Heart right ventricle (tissue), 16 donors: Measurements from ENCODE around the gene SURF2. TPM values are rescaled to one million over a fixed set of nuclear protein-coding genes. Genes with fewer than 3 reads are reported as not detected.

ENCODE experiments used
- ATAC-seq, 8 donors: fragments of 200-7000 bp; cut with Tn5 transposase; one replicate each; pipeline ENCODE4 v1.9.1; 2020; ENCODE audit warnings: mild to moderate bottlenecking in 8 of 8, moderate library complexity in 8 of 8, moderate number of reproducible peaks in 1 of 8
- DNase-seq, 2 donors: peaks; one replicate each; pipeline ENCODE4 v3.0.0-alpha.2; 2020
- H3K27ac ChIP-seq, 10 donors: fragments of 200-600 bp; sonication (generic) in 2 of 10; one replicate each; pipeline versions ENCODE4 v1.5.0 to v1.8.0; 2020 to 2022; ENCODE audit warnings: mild to moderate bottlenecking in 3 of 10
- H3K27me3 ChIP-seq, 7 donors: fragments of 200-600 bp; one replicate each; pipeline ENCODE4 v1.8.0; 2021 to 2022; ENCODE audit warnings: mild to moderate bottlenecking in 2 of 7
- H3K36me3 ChIP-seq, 9 donors: fragments of 200-600 bp; sonication (generic) in 1 of 9; one replicate each; pipeline versions ENCODE4 v1.5.0 to v1.8.0; 2020 to 2022; ENCODE audit warnings: mild to moderate bottlenecking in 2 of 9
- H3K4me1 ChIP-seq, 9 donors: fragments of 200-600 bp; sonication (generic) in 1 of 9; one replicate each; pipeline versions ENCODE4 v1.5.0 to v1.8.0; 2020 to 2022; ENCODE audit warnings: mild to moderate bottlenecking in 4 of 9
- H3K4me3 ChIP-seq, 10 donors: fragments of 200-600 bp; sonication (generic) in 2 of 10; one replicate each; pipeline versions ENCODE4 v1.5.0 to v1.8.0; 2020 to 2022; ENCODE audit warnings: mild to moderate bottlenecking in 7 of 10, moderate library complexity in 2 of 10
- H3K9me3 ChIP-seq, 11 donors: fragments of 200-600 bp in 10 of 11; sonication (generic) in 2 of 11; one replicate each; pipeline versions ENCODE4 v1.5.0 to v1.8.0; 2013 to 2022; ENCODE audit warnings: mild to moderate bottlenecking in 2 of 11, control low read depth in 1 of 11, moderate library complexity in 1 of 11
- WGBS, 2 donors: extraction: QIAGEN DNeasy Blood & Tissue Kit; methylation state at CpG; one replicate each; pipeline ENCODE4 v1.1.7; 2013; ENCODE audit warnings: inconsistent platforms in 1 of 2; 5-methylcytosine and 5-hydroxymethylcytosine counted together
- intact Hi-C, 10 donors: fragments of 100-400 bp; cut with DNase I; formaldehyde crosslinking; loops; one replicate each; pipeline versions ENCODE4 v1.11.1 to v1.14.2; 2022
- polyA plus RNA-seq, 2 donors: library from polyadenylated mRNA; stranded (reverse); fragments of 200-250 nt; gene quantifications; one replicate each; pipeline ENCODE4 v1.2.3, GENCODE V29; 2013
- total RNA-seq, 10 donors: library from RNA; stranded (reverse); fragmentation: NEBNext Ultra II Directional in 3 of 10; extraction: Animal tissue kit (Norgen Biotek cat#: 25700) in 3 of 10; gene quantifications; one replicate each; pipeline versions ENCODE4 v1.2.1 to v1.2.4, GENCODE V29; 2021 to 2023
- TF ChIP-seq, protein P1 (sequence below), 9 donors: fragments of 200-600 bp; sonication (generic) in 2 of 9; IDR thresholded peaks; one replicate each; pipeline versions ENCODE4 v1.5.0 to v1.8.0; 2021 to 2022; ENCODE audit warnings: antibody characterized with exemption in 9 of 9, mild to moderate bottlenecking in 5 of 9, moderate library complexity in 1 of 9
- donor health status: Arrhythmogenic right ventricular cardiomyopathy.
- donor health status: ischemic (EF 13 %, LVEDD 7.1; RV severe dilation, severe dysfunction).
- donor health status: healthy with polysubstance abuse.
- donor health status: DM: no; HTN: yes; CAD: no.
- donor health status: DM: no; HTN: no; CAD: no.
- donor health status: ischemic (EF 25% LVEDD 6.9; RV normal size, moderate dysfunction).
- donor health status: ischemic (EF 25% LVEDD 5.7; RV mildly dilated, moderate dysfunction).
- donor health status: healthy.
- donor health status: DM: yes; HTN: yes; CAD: no.
- donor health status: Ischemic cardiomyopathy.
- donor health status: ischemic (EF 35%, LVEDD 5.7; RV mildly dilated, moderate dysfunction).
- donor health status: nonischemic (EF 11% LVEDD 7.7; RV severe dilation, severe dysfunction).
- donor health status: DM: yes; HTN: yes; CAD: no.
- donor health status: PGD.
- donor health status: ischemic (EF 29% LVEDD 5.4; RV normal size, mild dysfunction).
- donor health status: nonischemic (EF 23%, LVEDD 6.1; RV moderate dilation, normal function).

The SURF2 gene
- total and polyA plus RNA-seq, 12 donors: 9.7 to 44.8 (median 14.2) TPM

DNA sequence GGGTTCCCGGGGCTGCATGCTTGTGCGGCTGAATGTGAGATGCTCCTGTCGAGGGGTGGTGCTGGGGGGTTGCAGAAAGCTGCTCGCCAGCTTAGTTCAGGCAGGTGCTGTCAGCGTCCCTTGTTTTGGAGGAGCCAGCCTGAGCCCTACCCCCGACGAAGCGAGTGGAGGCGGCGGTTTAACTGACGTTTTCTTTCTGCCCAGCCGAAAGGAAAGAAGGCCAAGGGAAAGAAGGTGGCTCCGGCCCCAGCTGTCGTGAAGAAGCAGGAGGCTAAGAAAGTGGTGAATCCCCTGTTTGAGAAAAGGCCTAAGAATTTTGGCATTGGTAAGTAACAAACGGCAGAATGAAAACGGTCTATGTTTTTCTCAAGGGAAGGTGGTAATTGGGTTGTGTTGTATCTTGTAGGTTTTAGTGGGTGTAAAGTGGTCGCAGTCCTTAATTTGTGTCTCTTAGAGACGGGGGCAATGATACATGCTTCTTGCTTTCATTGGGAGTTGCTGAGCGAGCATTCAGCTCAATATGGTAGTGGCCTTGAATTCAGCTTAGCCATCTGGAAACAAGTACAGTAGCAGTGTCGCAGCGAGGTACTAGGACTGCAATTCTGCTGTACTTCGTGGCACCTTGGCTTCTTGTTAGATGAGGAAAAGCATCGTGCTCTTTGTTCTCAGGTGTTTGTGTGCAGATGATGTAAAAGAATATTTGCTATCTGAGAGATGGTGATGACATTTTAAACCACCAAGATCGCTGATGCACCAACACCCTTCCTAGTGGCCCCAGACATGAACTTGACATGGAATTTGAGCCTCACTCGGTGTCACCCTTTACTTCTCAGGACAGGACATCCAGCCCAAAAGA lies 7.4 kb upstream of the SURF2 start:
- Histone ChIP-seq H3K9me3 (no peaks in the 10 kb centered on the region), H3K27ac (peak overlapping the region; percentile 52 to 99 (median 90)), H3K4me1 (peaks cover 5 to 34% (median 30%) of the 10 kb centered on the region in 9 donors), H3K36me3 (peaks cover 0 to 76% (median 42%) of the 10 kb centered on the region in 9 donors), H3K4me3 (peak overlapping the region; percentile 71 to 100 (median 96)), H3K27me3 (no peaks in the 10 kb centered on the region)
- DNase-seq (no peak), ATAC-seq (peak in 1 of 8 donors; percentile 1)
- TF ChIP-seq, protein P1, sequence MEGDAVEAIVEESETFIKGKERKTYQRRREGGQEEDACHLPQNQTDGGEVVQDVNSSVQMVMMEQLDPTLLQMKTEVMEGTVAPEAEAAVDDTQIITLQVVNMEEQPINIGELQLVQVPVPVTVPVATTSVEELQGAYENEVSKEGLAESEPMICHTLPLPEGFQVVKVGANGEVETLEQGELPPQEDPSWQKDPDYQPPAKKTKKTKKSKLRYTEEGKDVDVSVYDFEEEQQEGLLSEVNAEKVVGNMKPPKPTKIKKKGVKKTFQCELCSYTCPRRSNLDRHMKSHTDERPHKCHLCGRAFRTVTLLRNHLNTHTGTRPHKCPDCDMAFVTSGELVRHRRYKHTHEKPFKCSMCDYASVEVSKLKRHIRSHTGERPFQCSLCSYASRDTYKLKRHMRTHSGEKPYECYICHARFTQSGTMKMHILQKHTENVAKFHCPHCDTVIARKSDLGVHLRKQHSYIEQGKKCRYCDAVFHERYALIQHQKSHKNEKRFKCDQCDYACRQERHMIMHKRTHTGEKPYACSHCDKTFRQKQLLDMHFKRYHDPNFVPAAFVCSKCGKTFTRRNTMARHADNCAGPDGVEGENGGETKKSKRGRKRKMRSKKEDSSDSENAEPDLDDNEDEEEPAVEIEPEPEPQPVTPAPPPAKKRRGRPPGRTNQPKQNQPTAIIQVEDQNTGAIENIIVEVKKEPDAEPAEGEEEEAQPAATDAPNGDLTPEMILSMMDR (IDR thresholded peaks at IDR 0.05): no peak
- 14 to 17% methylated on average over 25 of the region's 25 CpGs for whole genome bisulfite sequencing, 2 donors
- intact Hi-C loops: loop anchor here in 3 of 10 donors (2.0 to 10.0 kb wide), 3 partner anchors 26 to 136 kb away; partner anchors contain the start of gene CACFD1 (in 1 of the 3)

DNA sequence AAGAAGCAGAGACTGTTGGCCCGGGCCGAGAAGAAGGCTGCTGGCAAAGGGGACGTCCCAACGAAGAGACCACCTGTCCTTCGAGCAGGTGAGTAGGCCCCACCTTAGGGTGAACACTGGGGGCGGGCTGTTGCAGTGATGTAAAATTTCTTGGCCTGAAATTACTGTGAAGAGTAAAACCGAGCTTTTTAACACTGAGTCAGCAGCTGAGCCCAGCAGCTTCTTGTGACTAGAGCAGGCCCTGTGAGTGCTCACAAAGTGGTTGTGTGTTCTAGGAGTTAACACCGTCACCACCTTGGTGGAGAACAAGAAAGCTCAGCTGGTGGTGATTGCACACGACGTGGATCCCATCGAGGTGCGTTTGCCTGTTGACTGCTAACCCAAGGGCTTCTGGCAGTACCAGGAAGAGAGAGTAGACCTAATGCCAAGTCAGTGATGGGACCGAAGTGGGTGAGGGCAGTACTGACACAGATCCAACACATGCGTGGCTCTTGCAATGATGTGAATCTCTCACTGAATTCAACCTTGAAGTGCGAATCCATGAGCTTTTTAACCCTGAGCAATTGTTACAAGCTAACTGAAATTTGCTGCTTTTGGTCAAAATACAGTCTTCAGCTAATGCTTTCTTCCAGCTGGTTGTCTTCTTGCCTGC lies 6.3 kb upstream of the SURF2 start:
- Histone ChIP-seq H3K4me3 (peak overlapping the region in 2 of 10 donors; percentile 86 to 100), H3K9me3 (no peaks in the 10 kb centered on the region), H3K4me1 (peaks cover 5 to 39% (median 36%) of the 10 kb centered on the region in 9 donors), H3K27ac (peak overlapping the region in 1 of 10 donors; percentile 20), H3K36me3 (peaks cover 0 to 73% (median 37%) of the 10 kb centered on the region in 9 donors), H3K27me3 (no peaks in the 10 kb centered on the region)
- intact Hi-C loops: loop anchor here in 4 of 10 donors (2.0 to 10.0 kb wide), 4 partner anchors 25 to 135 kb away; partner anchors contain the start of genes CACFD1 (in 1 of the 4) and REXO4 (in 1 of the 4)
- ATAC-seq (no peak), DNase-seq (no peak)
- WGBS, 2 donors: 83 to 84% methylated on average over 15 of the region's 15 CpGs
- TF ChIP-seq, protein P1 (IDR thresholded peaks at IDR 0.05): no peak

DNA sequence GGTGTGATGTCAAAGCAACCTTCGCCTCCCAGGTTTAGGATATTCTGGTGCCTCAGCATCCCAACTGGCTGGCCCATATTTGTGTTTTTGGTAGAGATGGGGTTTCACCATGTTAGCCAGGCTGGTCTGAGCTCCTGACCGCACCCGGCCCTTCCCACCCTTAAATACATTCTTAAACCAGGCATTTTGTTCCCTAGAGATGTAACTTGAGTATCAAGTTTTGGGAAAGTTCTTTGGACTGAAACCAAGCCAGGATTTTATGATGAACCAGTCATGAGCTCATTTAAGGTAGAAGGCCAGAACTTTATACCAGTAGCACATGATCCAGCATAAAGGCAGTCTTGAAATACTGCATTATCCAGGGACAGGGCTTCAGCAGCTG lies 4.8 kb upstream of the SURF2 start:
- DNase-seq (no peak), ATAC-seq (no peak)
- TF ChIP-seq, protein P1 (IDR thresholded peaks at IDR 0.05): no peak
- no peak overlapping the region for H3K27ac ChIP-seq
- no peak overlapping the region for H3K4me3 ChIP-seq
- peaks cover 5 to 41% (median 38%) of the 10 kb centered on the region in 9 donors for H3K4me1 ChIP-seq
- peaks cover 0 to 60% (median 37%) of the 10 kb centered on the region in 9 donors for H3K36me3 ChIP-seq
- no peaks in the 10 kb centered on the region for H3K27me3 ChIP-seq
- intact Hi-C loops: loop anchor here in 1 of 10 donors (10.0 kb wide), 1 partner anchor 63 kb away; the partner anchor contains the start of gene REXO4
- no peaks in the 10 kb centered on the region for H3K9me3 ChIP-seq
- 93% methylated on average over 3 of the region's 3 CpGs for WGBS, 2 donors
